Activated CD8-positive, alpha-beta memory T cell treated with anti-CD3 and anti-CD28 coated beads, Interleukin-2, amount 50 U/mL, for 1 hour (primary cell): ENCODE results near the gene TFCP2L1.

Experiments
- DNase-seq: peaks from one replicate; pipeline ENCODE4 v3.0.0-alpha.2; 2020; ENCODE audit errors: extremely low read depth

The TFCP2L1 gene

DNA sequence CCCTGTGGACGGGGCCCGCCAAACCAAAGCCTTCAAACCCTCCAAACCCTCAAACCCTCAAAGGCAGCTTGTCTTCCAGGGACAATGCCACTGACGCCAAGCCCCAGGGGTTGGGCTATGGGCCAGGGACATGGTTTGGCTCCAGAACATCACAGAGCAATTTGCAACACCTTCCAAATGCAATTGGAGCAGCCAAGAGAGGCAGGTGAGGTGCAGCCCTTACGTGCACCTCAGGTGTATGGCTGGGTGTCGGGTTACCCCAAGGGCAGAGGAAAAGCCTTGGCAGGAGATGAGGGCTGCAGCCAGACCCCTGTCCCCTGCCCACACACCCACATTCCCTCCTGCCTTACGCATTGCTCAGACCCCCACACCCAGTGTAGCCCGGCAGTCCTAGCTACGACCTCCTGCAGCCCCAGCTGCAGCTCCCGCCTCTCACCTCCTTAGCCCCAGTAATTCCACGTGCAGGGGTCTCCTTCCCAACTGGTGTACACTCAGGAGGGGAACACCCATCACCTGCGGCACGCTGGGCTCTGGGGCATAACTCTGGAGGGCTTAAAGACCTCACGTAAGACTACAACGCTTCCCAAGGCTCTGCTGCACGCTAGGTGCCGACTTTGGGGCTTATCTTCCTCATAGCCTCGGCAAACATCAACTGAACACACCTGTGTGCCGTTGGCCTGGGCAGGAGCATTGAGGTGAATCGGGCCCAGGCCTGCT is 88.7 kb downstream of the TFCP2L1 start:
- DNase-seq, result no peak

GRCh38 chr2:121195036-121195435 is 90.0 kb downstream of the TFCP2L1 start:
- DNase-seq, result no peak

- no peak for DNase-seq
Observed at GRCh38 chr2:121194626-121195025, 90.4 kb downstream of the TFCP2L1 start.

- no peak for DNase-seq
Observed at GRCh38 chr2:121193185-121193584, 91.8 kb downstream of the TFCP2L1 start.

DNA sequence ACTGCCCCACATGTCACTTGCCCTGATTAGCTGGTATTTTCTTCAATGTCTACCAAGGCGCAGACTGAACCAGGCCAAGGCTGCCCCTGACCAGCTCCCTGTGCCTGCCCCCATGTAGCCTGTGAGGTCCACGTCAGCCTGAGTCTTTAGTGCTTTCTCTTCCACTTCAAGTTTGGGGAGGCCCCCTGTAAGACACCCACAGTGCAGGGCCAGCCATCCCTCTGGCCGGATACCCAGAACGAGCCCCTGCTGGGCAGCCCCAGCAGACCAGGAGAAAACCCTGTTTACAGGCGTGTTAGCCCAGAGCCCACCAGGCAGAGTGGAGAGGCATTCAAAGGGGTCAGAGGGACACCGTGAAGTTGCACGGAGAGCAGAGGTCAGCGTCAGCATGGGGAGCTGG is 92.4 kb downstream of the TFCP2L1 start:
- DNase-seq, result no peak

GRCh38 chr2:121191191-121192170 is 93.5 kb downstream of the TFCP2L1 start:
- no peak for DNase-seq

DNA sequence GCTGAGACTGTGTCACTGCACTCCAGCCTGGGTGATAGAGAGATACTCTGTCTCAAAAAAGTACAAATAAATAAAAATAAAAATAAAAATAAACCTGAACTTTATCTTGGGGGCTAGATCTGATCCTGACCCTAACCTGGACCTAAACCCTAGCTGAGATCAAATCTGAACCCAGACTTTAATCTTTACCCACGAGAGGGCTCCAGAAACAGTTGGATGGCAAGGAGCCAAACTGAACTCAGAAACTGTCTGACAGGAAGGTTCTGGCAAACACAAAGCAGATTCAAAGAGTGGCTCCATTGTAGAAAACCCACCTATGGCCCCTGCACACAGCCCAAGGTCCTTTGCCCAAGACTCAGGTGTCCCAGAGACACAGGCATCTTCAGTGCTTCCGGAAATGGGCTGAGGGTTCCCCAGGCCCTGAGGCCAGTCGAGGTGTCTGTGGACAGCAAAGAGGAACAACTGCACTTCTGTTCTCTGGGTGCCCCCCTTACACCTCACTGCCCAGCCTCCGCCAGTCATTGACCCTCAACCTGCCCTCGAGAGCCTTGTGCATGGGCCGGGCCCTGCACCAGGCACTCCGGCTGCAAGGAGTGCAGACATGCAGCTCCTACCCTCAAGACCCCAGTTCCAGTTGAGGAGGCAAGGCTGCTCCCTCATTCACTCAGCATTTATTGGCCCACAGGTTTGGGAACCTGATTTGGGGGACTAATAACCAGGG is 95.2 kb downstream of the TFCP2L1 start:
- DNase-seq, result no peak

DNA sequence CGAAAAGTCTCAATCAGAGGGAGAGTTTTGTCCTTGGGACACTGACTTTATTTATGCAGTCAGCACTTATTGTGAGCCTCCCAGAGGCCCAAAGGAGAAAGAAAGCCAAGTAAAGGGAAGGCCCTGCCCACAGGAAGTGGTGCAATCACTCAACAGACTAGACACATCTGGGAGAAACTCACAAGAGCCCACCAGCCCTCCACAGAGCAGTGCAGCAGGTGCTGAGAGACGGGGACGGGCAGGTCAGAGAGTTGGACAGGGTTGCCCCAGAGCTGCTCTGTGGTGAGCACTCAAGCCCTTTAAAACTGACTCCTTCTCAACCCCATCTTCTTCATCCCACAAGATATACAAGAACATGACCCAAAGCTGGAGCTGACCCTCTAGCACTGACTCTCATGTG is 96.0 kb downstream of the TFCP2L1 start:
- DNase-seq, result no peak

DNA sequence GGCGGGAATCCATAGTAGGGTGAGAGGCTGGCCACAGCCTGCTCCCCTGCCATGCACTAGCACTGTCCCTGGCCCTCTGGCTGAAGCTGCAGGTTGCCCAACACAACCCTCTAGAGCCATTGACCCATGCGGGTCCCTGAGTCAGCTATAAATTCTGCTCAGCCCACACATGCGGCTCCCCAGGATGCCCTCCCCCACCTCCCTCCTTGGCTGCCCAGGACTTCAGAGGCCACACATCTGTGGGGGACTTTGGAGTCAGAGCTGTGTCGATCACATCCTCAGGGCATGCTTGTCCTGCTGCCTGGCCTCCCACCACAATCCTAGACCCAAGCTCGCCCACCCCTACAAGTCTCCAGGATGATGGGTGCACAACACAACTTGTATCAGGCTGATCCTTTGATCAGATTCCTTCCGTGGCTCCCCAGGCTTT is 97.0 kb downstream of the TFCP2L1 start:
- DNase-seq, result no peak

GRCh38 chr2:121187351-121187981 is 97.5 kb downstream of the TFCP2L1 start:
- DNase-seq, result no peak

GRCh38 chr2:121186261-121186660 is 98.7 kb downstream of the TFCP2L1 start:
- no peak for DNase-seq

- no peak for DNase-seq
Observed at GRCh38 chr2:121185571-121186074, 99.4 kb downstream of the TFCP2L1 start.

DNA sequence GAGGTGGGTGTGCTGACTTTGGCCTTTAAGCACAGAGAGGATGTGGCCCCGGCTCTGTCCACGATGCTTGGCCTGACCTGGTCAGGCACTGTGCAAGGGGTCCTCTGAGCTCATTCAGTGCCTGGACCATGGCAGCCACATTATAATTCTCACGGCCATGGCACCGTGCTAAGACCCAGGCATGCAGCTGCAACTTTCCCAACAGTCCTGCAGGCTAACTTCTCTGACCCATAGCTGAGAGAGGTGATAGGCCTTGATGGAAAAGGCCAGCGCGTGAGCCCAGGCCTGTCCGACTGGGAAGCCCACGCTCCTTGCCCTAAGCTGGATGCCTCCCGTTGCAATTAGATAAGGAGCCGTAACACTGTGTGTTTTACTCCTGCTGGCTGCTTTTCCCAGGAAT is 99.9 kb downstream of the TFCP2L1 start:
- no peak for DNase-seq

DNA sequence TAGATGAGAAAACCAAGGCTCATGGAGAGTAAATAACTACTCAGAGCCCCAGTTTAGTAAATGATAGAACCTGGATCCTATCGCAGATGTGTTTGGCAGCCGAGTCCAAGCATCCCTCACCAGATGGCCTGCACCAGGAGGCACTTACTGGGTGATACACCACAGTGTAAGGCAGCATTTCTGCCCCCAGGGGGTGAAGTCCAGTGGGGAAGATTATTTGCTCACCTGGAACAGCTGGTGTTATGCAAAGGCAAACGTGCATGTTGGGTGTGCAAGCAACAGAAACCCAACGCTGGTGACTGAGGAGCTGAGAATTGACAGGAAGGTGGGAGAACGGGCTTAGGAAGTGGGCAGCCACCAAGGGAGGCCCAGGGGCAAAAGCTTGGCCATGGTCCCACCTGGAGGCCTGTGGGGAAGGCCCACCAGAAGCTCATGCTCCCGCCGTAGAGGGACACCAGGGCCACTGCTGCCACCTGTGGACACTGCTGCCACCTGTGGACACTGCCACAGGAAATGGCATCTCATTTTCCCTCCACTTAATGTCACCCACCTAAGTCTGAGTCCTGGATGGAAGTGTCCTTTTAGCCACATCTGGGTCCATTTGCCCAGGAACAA is 100.6 kb downstream of the TFCP2L1 start:
- DNase-seq, result no peak

- DNase-seq, result no peak
Observed at GRCh38 chr2:121182520-121182919, 102.5 kb downstream of the TFCP2L1 start.

- no peak for DNase-seq
Observed at GRCh38 chr2:121179467-121179866, 105.5 kb downstream of the TFCP2L1 start.

DNA sequence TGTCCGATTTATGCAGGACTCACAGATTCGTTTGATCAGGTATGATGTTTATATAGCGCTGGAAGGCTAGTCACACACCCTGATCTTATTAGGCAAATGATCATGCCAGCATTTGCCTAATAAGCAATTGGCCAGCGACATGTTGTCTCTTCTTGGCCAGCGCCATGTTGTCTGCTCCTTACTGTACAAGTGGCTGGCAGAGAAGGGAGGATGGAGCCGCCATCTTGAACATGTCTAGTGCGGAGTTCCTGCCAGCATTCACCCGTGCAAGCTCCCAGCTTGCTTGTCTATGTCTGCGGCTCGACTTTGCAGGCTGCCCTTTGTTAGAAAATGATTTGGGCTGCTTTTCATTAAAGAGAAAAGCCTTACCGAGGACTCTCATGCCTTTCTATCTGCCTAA is 106.3 kb downstream of the TFCP2L1 start:
- no peak for DNase-seq

DNA sequence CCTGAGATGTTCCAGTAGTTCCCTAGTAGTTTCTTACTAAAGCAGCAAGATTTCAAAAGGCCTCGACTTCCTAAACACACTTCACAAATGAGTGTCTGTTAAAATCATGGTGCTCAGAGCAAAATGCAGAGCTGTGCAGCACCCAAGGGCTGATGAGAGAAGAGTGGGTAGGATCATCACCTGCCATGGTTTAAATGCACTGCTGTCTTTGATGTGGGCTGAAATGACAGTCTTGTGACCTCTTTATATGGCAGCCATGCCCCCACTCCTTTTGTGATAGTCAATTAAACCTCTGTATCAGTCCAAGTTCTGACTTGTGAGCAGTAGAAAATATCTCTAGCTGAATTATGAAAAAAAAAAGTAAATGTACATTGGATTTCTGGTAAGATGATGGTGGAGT is 107.1 kb downstream of the TFCP2L1 start:
- no peak for DNase-seq

DNA sequence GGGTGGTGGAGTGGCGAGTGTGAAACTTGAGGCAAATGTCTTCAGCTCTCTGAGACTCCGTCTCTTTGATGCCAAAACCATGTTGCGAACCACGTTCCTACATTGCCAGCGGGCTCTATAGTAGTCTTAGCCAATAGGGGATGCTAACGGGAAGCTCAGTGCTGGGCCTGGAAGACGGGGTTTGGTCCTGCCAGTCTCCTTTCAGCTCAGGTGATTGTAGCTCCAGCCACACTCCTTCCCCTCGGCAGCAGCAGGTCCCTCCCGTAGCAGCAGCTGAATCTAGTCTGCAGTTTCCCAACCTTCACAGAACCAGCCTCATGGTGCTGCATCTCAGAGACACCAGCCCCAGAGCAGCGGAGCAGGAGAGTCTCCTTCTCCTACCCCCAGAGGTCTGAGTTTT is 109.7 kb downstream of the TFCP2L1 start:
- no peak for DNase-seq

DNA sequence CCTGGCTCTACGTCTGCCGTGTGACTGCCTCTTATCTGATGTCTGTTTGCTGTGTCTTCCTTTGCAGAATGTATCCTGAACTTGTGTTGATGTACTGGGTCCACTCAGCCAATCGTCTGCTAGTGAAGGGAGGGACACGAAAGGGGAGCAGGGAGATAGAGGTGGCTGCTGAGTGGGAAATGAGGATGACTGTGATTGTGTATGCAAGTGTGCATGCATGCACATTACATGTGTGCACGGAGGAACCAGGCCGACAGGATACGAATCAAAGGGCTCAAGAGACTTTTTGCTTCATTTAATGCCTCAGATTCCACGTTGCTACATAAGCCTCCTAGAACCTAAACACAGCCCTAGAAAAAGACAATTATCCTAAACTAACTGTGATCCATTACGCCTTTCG is 111.2 kb downstream of the TFCP2L1 start:
- DNase-seq, result no peak

DNA sequence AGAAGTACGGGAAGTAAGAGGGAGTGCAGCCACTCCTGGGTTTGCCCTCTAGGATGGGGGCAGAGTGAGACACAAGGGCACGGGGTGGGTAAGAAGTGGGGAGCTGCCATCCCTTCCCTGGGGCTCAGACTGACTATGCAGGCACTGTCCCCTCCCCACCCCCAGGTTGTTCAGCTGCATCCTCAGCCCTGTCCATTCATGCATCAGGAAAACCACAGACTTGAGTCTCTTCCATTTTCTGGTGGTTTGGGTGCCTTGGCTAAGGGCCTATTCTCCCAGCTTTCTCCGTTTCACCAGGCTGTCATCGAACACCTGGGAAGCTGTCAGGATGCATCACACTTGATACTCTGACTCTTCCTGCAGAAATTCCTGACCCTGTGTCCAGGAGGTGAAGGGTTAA is 111.9 kb downstream of the TFCP2L1 start:
- no peak for DNase-seq
